Activated T-cell treated with anti-CD3 and anti-CD28 coated beads, Interleukin-2, amount 50 U/mL, for 1 hour (primary cell): ENCODE measurements around the gene COL25A1.
"Not testable (repeated sequence)": the region's sequence is repeated elsewhere in the genome, so short reads cannot be mapped to it uniquely, and the experiment has no call there.

ENCODE experiments used
- DNase-seq: peaks from one replicate; pipeline ENCODE4 v3.0.0-alpha.2; 2020

COL25A1 gene

GRCh38 chr4:109043286-109043685, 259.2 kb downstream of the COL25A1 start:
- DNase-seq, result no peak

- no peak for DNase-seq
Measured at GRCh38 chr4:109041463-109042360, 260.7 kb downstream of the COL25A1 start.

- DNase-seq, result no peak
Measured at GRCh38 chr4:109040441-109040840, 262.0 kb downstream of the COL25A1 start.

- DNase-seq, result no peak
Measured at GRCh38 chr4:109037026-109037425, 265.4 kb downstream of the COL25A1 start.

- no peak for DNase-seq
Measured at GRCh38 chr4:109033993-109034392, 268.5 kb downstream of the COL25A1 start.

GRCh38 chr4:109032671-109033070, 269.8 kb downstream of the COL25A1 start:
- DNase-seq, result no peak

- DNase-seq, result no peak
Measured at GRCh38 chr4:109029987-109030386, 272.5 kb downstream of the COL25A1 start.

GRCh38 chr4:109027016-109027500, 275.4 kb downstream of the COL25A1 start:
- no peak for DNase-seq

- DNase-seq, result no peak
Measured at GRCh38 chr4:109026588-109026987, 275.9 kb downstream of the COL25A1 start.

- no peak for DNase-seq
Measured at GRCh38 chr4:109025471-109026076, 276.9 kb downstream of the COL25A1 start.

GRCh38 chr4:109022961-109023360, 279.5 kb downstream of the COL25A1 start:
- no peak for DNase-seq

- not testable (repeated sequence) for DNase-seq
Measured at GRCh38 chr4:109021630-109022029, 280.8 kb downstream of the COL25A1 start.

GRCh38 chr4:109020861-109021260, 281.6 kb downstream of the COL25A1 start:
- DNase-seq, result no peak

- no peak for DNase-seq
Measured at GRCh38 chr4:109016200-109016599, 286.3 kb downstream of the COL25A1 start.

- DNase-seq, result no peak
Measured at GRCh38 chr4:109015413-109015810, 287.0 kb downstream of the COL25A1 start.

- no peak for DNase-seq
Measured at GRCh38 chr4:109014593-109015412, 287.7 kb downstream of the COL25A1 start.

GRCh38 chr4:109012286-109012880, 290.1 kb downstream of the COL25A1 start:
- DNase-seq, result no peak

- DNase-seq, result no peak
Measured at GRCh38 chr4:109011241-109012026, 291.0 kb downstream of the COL25A1 start.

- no peak for DNase-seq
Measured at GRCh38 chr4:109010521-109010920, 291.9 kb downstream of the COL25A1 start.

GRCh38 chr4:109009909-109010308, 292.5 kb downstream of the COL25A1 start:
- DNase-seq, result no peak

- no peak for DNase-seq
Measured at GRCh38 chr4:109007976-109008375, 294.5 kb downstream of the COL25A1 start.

GRCh38 chr4:109005523-109005922, 296.9 kb downstream of the COL25A1 start:
- no peak for DNase-seq
